Panc1 (cell line): ENCODE measurements around the gene WAPL. TPM values are rescaled to one million over a fixed set of nuclear protein-coding genes. Genes with fewer than 3 reads are reported as not detected.

Experiments used
- ATAC-seq: fragments of 200-7000 bp; cut with Tn5 transposase; 2 replicates; pipeline ENCODE4 v1.9.1; 2020; ENCODE audit warnings: mild to moderate bottlenecking, moderate library complexity
- BruUV-seq: library from RNA; stranded (reverse); fragments of 400-500 nt; replicated peaks from 2 replicates; lab custom pipeline; 2021; lab: Mats Ljungman, UMichigan
- CTCF ChIA-PET: fragments of 300-600 bp; sonication (Branson Sonifier 250); formaldehyde crosslinking; loops from one replicate; lab custom pipeline; 2022; ENCODE audit warnings: antibody characterized with exemption; lab: Charles Lee
- POLR2A ChIA-PET: fragments of 300-600 bp; sonication (Branson Sonifier 250); formaldehyde crosslinking; loops from one replicate; lab custom pipeline; 2022; ENCODE audit warnings: antibody characterized with exemption; lab: Charles Lee
- DNase-seq: peaks from one replicate; pipeline ENCODE4 v3.0.0-alpha.2; 2010; ENCODE audit warnings: low read depth, low spot score
- H3K27ac ChIP-seq: 2 replicates; pipeline ENCODE4 v1.5.1; 2011; ENCODE audit warnings: mild to moderate bottlenecking, low read length, inconsistent platforms
- H3K27me3 ChIP-seq: fragments of 200-500 bp; sonication (Bioruptor generic); 2 replicates; pipeline ENCODE4 v1.6.0; 2014; ENCODE audit warnings: low read length, inconsistent platforms; ENCODE audit not compliant: control insufficient read depth, insufficient read depth
- H3K36me3 ChIP-seq: fragments of 200-500 bp; sonication (Bioruptor generic); 2 replicates; pipeline ENCODE4 v1.5.1; 2014; ENCODE audit warnings: inconsistent platforms, mild to moderate bottlenecking, low read length, moderate library complexity; ENCODE audit not compliant: control insufficient read depth, insufficient read depth
- H3K4me1 ChIP-seq: 2 replicates; pipeline ENCODE4 v1.5.1; 2011; ENCODE audit warnings: inconsistent platforms, mild to moderate bottlenecking, low read length, moderate library complexity; ENCODE audit not compliant: control insufficient read depth, insufficient read depth
- H3K4me3 ChIP-seq, 2 experiments: 2 replicates each; pipeline ENCODE4 v1.5.1; 2011 to 2012; ENCODE audit warnings: low read depth in 2 of 2, low read length in 2 of 2, mild to moderate bottlenecking in 2 of 2, inconsistent platforms in 1 of 2, moderate library complexity in 1 of 2
- H3K9me3 ChIP-seq: fragments of 200-500 bp; sonication (Bioruptor generic); 2 replicates; pipeline ENCODE4 v1.5.1; 2014; ENCODE audit warnings: low read depth, mild to moderate bottlenecking, inconsistent platforms, low read length, moderate library complexity; ENCODE audit not compliant: control insufficient read depth, insufficient read depth
- POLR2AphosphoS5 ChIP-seq: IDR thresholded peaks from 2 replicates; pipeline ENCODE4 v1.6.1; 2012; ENCODE audit warnings: mild to moderate bottlenecking, low read depth, low read length, moderate library complexity
- REST ChIP-seq, 2 experiments: IDR thresholded peaks; 2 replicates each; pipeline ENCODE4 v1.6.1; 2011 to 2012; ENCODE audit warnings: low read depth in 2 of 2, control low read depth in 1 of 2, low read length in 1 of 2, mild to moderate bottlenecking in 1 of 2, moderate library complexity in 1 of 2; ENCODE audit not compliant: insufficient read depth in 1 of 2
- SIN3A ChIP-seq: IDR thresholded peaks from 2 replicates; pipeline ENCODE4 v1.6.1; 2012; ENCODE audit warnings: low read depth, mild to moderate bottlenecking, low read length, moderate library complexity, borderline replicate concordance; ENCODE audit not compliant: insufficient read depth
- TCF7L2 ChIP-seq: IDR thresholded peaks from 2 replicates; pipeline ENCODE4 v1.6.1; 2011; ENCODE audit warnings: mild to moderate bottlenecking, low read depth, low read length, inconsistent platforms
- in situ Hi-C: cut with HindIII; loops from 2 replicates; pipeline ENCODE4 v1.10.0; 2016; ENCODE audit warnings: low sequenced_read_pairs, low pct_unique_long_range_greater_than_20kb
- intact Hi-C: fragments of 100-400 bp; cut with micrococcal nuclease; formaldehyde crosslinking; loops from one replicate; pipeline ENCODE4 v1.10.0; 2022; ENCODE audit not compliant: unreplicated experiment
- total RNA-seq: library from RNA; stranded (reverse); gene quantifications from one replicate; pipeline ENCODE4 v1.2.1, GENCODE V29; 2021; ENCODE audit not compliant: unreplicated experiment
- TF ChIP-seq, protein P1 (sequence below): fragments of 450-650 bp; IDR thresholded peaks from 2 replicates; pipeline ENCODE4 v1.5.1; 2017; ENCODE audit warnings: mild to moderate bottlenecking

Gene WAPL
- total RNA-seq, 1 experiment from 2014 or later, result 56.2 TPM

DNA sequence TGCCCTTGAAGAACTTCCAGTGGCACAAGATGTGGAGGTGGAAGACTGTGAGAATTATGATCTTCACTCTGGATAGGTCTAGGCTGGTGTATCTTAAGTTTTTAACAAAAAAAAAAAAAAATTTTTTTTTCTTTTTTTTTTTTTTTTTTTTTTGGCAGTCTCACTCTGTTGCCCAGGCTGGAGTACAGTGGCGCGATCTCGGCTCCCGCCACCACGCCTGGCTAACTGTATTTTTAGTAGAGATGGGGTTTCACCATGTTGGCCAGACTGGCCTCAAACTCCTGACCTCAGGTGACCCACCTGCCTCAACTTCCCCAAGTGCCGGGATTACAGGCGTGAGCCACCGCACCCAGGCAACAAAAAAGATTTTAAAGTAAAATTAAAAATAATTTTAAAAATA lies 37.9 kb downstream of the WAPL start:
- TF ChIP-seq SIN3A (no peak), REST (IDR thresholded peaks at IDR 0.05; ENCODE audit: insufficient read depth in 1 of 2, low read depth in 2 of 2, low read length in 1 of 2) (no peak), POLR2AphosphoS5 (no peak), TCF7L2 (no peak)
- TF ChIP-seq, protein P1, sequence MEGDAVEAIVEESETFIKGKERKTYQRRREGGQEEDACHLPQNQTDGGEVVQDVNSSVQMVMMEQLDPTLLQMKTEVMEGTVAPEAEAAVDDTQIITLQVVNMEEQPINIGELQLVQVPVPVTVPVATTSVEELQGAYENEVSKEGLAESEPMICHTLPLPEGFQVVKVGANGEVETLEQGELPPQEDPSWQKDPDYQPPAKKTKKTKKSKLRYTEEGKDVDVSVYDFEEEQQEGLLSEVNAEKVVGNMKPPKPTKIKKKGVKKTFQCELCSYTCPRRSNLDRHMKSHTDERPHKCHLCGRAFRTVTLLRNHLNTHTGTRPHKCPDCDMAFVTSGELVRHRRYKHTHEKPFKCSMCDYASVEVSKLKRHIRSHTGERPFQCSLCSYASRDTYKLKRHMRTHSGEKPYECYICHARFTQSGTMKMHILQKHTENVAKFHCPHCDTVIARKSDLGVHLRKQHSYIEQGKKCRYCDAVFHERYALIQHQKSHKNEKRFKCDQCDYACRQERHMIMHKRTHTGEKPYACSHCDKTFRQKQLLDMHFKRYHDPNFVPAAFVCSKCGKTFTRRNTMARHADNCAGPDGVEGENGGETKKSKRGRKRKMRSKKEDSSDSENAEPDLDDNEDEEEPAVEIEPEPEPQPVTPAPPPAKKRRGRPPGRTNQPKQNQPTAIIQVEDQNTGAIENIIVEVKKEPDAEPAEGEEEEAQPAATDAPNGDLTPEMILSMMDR, result no peak
- H3K36me3 ChIP-seq, result peaks cover 10% of the 10 kb centered on the region
- no peak for ATAC-seq

GRCh38 chr10:86481761-86482160 lies 39.8 kb downstream of the WAPL start:
- H3K4me1 ChIP-seq, result no peaks in the 10 kb centered on the region
- H3K27me3 ChIP-seq, result no peaks in the 10 kb centered on the region
- peaks cover 10% of the 10 kb centered on the region for H3K36me3 ChIP-seq
- no peak for TF ChIP-seq SIN3A
- no peak for TF ChIP-seq POLR2AphosphoS5
- TF ChIP-seq REST (IDR thresholded peaks at IDR 0.05; ENCODE audit: insufficient read depth in 1 of 2, low read depth in 2 of 2, low read length in 1 of 2), result no peak
- TF ChIP-seq TCF7L2, result no peak
- TF ChIP-seq, protein P1, result no peak
- intact Hi-C loops, result no loop called here
- ATAC-seq (no peak), DNase-seq (no peak)
- POLR2A ChIA-PET, result no interaction called here
- in situ Hi-C loops, result no loop called here
- H3K27ac ChIP-seq, result no peak overlapping the region
- H3K4me3 ChIP-seq, result no peak overlapping the region
- no peaks in the 10 kb centered on the region for H3K9me3 ChIP-seq
- no TSS peak for BruUV-seq
- CTCF ChIA-PET, result no interaction called here

More for the DNA sequence above, 37.9 kb downstream of the WAPL start:
- in situ Hi-C loops (no loop called here), intact Hi-C loops (no loop called here)
- Histone ChIP-seq H3K27ac (no peak overlapping the region), H3K9me3 (no peaks in the 10 kb centered on the region), H3K27me3 (no peaks in the 10 kb centered on the region), H3K4me3 (no peak overlapping the region), H3K4me1 (no peaks in the 10 kb centered on the region)
- BruUV-seq, result no TSS peak
- no peak for DNase-seq
- ChIA-PET CTCF (no interaction called here), POLR2A (no interaction called here)
